Measurements from ENCODE around the gene NDE1. TPM values are rescaled to one million over a fixed set of nuclear protein-coding genes. Genes with fewer than 3 reads are reported as not detected.

Gene NDE1
- total and polyA plus RNA-seq, 9 of the 15 experiments (the other 6 are each of a cell fraction or from before 2014, with no cell fraction given), result 3.1 to 59.9 (median 30.0) TPM

DNA sequence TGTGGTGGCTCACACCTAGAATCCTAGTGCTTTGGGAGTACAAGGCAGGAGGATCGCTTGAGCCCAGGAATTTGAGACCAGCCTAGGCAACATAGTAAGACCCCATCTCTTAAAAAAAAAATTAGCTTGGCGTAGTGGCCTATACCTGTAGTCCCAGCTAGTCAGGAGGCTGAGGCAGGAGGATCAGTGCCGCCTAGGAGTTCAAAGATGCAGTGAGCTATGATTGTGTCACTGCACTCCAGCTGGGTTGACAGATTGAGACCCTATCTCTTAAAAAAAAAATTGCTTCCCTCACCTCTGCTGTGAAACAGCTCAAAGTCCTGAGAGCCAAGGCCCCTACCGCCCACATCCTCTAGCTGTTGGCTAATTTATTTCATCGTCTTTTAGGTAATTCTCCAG, 10.2 kb downstream of the NDE1 start:
- peak; percentile 11 for FAIRE-seq
- peak overlapping the region in 1 of 2 experiments; percentile 17; a peak in 2 of 4 replicates for H3K9ac ChIP-seq (ENCODE audit: insufficient read depth in 1 of 2, low read depth in 2 of 2, low read length in 2 of 2)
- BruUV-seq (replicated peaks), result no TSS peak
- H3K4me1 ChIP-seq (replicated peaks in 1 of 2; ENCODE audit: control insufficient read depth in 2 of 2, insufficient read depth in 2 of 2, low read length in 2 of 2), result peaks cover 14 to 25% of the 10 kb centered on the region in 2 experiments; a peak in 4 of 5 replicates
- no peak overlapping the region for H3K4me3 ChIP-seq
- peak in 1 of 4 experiments; percentile 47 for DNase-seq (ENCODE audit: extremely low read depth in 1 of 4, low spot score in 3 of 4)
- ChIA-PET POLR2A (interaction anchor here (0.6 to 2.5 kb wide), 7 partner anchors 9 to 208 kb away, joined by 3 to 14 read pairs (median 7); no protein-coding TSS in a partner anchor), CTCF (ENCODE audit: low intra/inter-chr PET ratio) (no interaction called here)
- H3K9me3 ChIP-seq (replicated peaks; ENCODE audit: control insufficient read depth, insufficient read depth, low read depth, low read length), result no peaks in the 10 kb centered on the region
- no peak for TF ChIP-seq CBX1 (IDR thresholded peaks at IDR 0.05; ENCODE audit: low read depth)
- no peak for TF ChIP-seq ARHGAP35 (IDR thresholded peaks at IDR 0.05; ENCODE audit: partially characterized antibody)
- TF ChIP-seq ZNF584 (CRISPR knock-in tag; IDR thresholded peaks at IDR 0.05; ENCODE audit: low read depth), result no peak; the same call in 1 of the 2 replicates
- TF ChIP-seq MEIS2 (IDR thresholded peaks at IDR 0.05; ENCODE audit: partially characterized antibody), result peak; percentile 56
- TF ChIP-seq YY1 (IDR thresholded peaks at IDR 0.05; ENCODE audit: borderline replicate concordance in 1 of 3, control insufficient read depth in 1 of 3, extremely low read depth in 1 of 3, insufficient read depth in 3 of 3, insufficient read length in 1 of 3, insufficient replicate concordance in 2 of 3, low read depth in 1 of 3, low read length in 2 of 3), result no peak
- no peak for TF ChIP-seq KDM2B (CRISPR knock-in tag; IDR thresholded peaks at IDR 0.05)
- TF ChIP-seq POLR3G (IDR thresholded peaks at IDR 0.05; ENCODE audit: extremely low read depth, insufficient read length, insufficient replicate concordance), result no peak
- no peak for TF ChIP-seq GABPA (tag; conservative IDR thresholded peaks at IDR 0.05; ENCODE audit: low read depth)
- no peak for TF ChIP-seq XRCC5 (IDR thresholded peaks at IDR 0.05; ENCODE audit: low read depth, low read length)
- TF ChIP-seq CXXC5 (CRISPR knock-in tag; IDR thresholded peaks at IDR 0.05), result no peak
- TF ChIP-seq HMGN3 (IDR thresholded peaks at IDR 0.05; ENCODE audit: borderline replicate concordance, extremely low read depth, insufficient read length, low read depth, low read length), result no peak
- no peak for TF ChIP-seq PHTF2 (CRISPR knock-in tag; IDR thresholded peaks at IDR 0.05)
- TF ChIP-seq SIX5 (IDR thresholded peaks at IDR 0.05; ENCODE audit: borderline replicate concordance in 1 of 2, insufficient read depth in 1 of 2, low read depth in 1 of 2, low read length in 2 of 2), result no peak
- TF ChIP-seq EZH2 (IDR thresholded peaks at IDR 0.05; ENCODE audit: borderline replicate concordance, low read depth, low read length), result no peak
- TF ChIP-seq ZNF384 (IDR thresholded peaks at IDR 0.05; ENCODE audit: low read depth, low read length), result peak; percentile 77
- no peak for TF ChIP-seq CREBBP (IDR thresholded peaks at IDR 0.05; ENCODE audit: low read depth, low read length)
- TF ChIP-seq SP1 (CRISPR knock-in tag; IDR thresholded peaks at IDR 0.05), result no peak
- TF ChIP-seq CEBPB (tag; IDR thresholded peaks at IDR 0.05), result peak; percentile 17; the same call in 1 of the 2 replicates
- H3K9me1 ChIP-seq (ENCODE audit: control insufficient read depth, insufficient read depth, low read length), result peaks cover 6% of the 10 kb centered on the region
- peaks cover 11% of the 10 kb centered on the region for H4K20me1 ChIP-seq (replicated peaks; ENCODE audit: control insufficient read depth, insufficient read depth, low read length)
- no peaks in the 10 kb centered on the region for H3K27me3 ChIP-seq (ENCODE audit: control insufficient read depth in 2 of 2, insufficient read depth in 2 of 2, low read length in 2 of 2)
- peak overlapping the region; percentile 37; the same call in 1 of the 2 replicates for H2AFZ ChIP-seq (ENCODE audit: low read depth, low read length)
- H3K4me2 ChIP-seq (ENCODE audit: insufficient read depth, low read length), result peak overlapping the region; percentile 65
- peaks cover 65% of the 10 kb centered on the region for H3K79me2 ChIP-seq (ENCODE audit: control insufficient read depth, insufficient read depth, low read length)
- H3K36me3 ChIP-seq (ENCODE audit: control insufficient read depth, insufficient read depth, low read length), result peaks cover 24% of the 10 kb centered on the region
- intact Hi-C loops (cut with micrococcal nuclease), result no loop called here
- 48% methylated on average over 5 of the region's 5 CpGs for WGBS (ENCODE audit: insufficient coverage, low coverage, missing lambda C conversion rate)
- in situ Hi-C loops (cut with MboI), result no loop called here
- H3K27ac ChIP-seq (ENCODE audit: extremely low read depth, low read depth, low read length), result peak overlapping the region; percentile 68
- ATAC-seq, result peak; percentile 59
